CD4-positive, alpha-beta T cell treated with Interleukin-6 at 100 ng/mL for 8 hours (primary cell): ENCODE results near the gene TTLL7.

ENCODE experiments used
- DNase-seq: peaks from one replicate; pipeline ENCODE4 v3.0.0-alpha.2; 2020; ENCODE audit warnings: mixed read lengths, low spot score

Gene TTLL7

GRCh38 chr1:83816836-83817235, 182.1 kb downstream of the TTLL7 start:
- no peak for DNase-seq

DNA sequence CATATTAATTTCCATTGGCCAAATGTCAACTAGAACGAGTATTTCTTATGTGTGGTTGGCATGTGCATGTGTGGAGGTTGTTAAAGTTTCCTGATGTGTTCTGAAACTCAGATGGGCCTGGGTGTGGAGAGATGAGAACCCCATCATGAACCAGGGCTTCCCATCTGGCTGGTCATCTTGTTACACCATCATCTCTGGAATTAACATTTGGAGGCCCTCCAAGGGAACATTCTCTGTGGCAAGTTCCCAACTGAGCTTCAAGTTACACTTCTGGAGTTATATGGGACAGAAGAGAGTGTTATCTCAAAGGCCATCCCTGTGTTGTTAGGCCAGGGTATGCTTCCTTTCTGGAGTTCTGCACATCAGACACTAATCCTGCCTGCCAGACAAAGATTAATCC, 183.6 kb downstream of the TTLL7 start:
- DNase-seq = no peak
